HPDE6-E6E7 (cell line): Measurements from ENCODE around the gene KLRC2.
"Not testable (repeated sequence)": the region's sequence is repeated elsewhere in the genome, so short reads cannot be mapped to it uniquely, and the experiment has no call there.

Experiments used
- DNase-seq: peaks from one replicate; pipeline ENCODE4 v3.0.0; 2011; ENCODE audit warnings: missing footprints; ENCODE audit errors: extremely low spot score

The KLRC2 gene

GRCh38 chr12:10435816-10436215 lies at the start of gene KLRC2:
KLRC2 (minus strand) TSS chr12:10436010; CDS start chr12:10435986, 24 bp downstream.
- DNase-seq = not testable (repeated sequence)

DNA sequence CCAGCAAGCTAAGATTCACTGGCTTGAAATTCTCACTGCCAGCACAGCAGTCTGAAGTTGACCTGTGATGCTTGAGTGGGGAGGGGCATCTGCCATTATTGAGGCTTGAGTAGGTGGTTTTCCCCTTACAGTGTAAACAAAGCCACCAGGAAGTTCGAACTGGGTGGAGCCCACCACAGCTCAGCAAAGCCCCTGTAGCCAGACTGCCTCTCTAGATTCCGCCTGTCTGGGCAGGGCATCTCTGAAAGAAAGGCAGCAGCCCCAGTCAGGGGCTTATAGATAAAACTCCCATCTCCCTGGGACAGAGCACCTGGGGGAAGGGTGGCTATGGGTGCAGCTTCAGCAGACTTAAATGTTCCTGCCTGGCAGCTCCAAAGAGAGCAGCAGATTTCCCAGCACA lies 46.1 kb upstream of the KLRC2 start:
- DNase-seq = not testable (repeated sequence)

DNA sequence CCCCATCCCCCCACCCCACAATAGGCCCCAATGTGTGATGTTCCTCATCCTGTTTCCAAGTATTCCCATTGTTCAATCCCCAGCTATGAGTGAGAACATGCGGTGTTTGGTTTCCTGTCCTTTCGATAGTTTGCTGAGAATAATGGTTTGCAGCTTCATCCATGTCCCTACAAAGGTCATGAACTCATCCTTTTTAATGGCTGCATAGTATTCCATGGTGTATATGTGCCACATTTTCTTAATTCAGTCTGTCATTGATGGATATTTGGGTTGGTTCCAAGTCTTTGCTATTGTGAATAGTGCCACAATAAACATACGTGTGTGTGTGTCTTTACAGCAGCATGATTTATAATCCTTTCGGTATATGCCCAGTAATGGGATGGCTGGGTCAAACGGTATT lies 37.0 kb upstream of the KLRC2 start:
- not testable (repeated sequence) for DNase-seq

DNA sequence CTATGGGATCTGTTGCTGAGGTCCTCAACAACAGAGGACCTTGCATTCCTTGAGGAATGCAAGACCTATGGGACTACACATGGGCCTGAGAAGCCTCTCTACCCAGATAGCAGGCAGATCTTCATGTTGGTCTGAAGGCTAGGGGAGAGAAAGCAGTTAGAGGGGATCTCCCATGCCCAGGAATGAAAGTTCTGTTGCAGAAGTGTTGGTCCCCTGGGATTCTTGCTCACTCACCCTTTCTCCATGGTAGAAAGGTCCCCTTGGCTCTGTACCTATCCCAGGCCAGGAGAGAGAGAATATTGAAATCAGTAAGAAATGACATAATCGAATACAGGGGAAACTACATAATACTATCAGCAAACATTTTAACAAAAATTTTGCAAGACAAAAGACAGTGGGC lies 33.9 kb upstream of the KLRC2 start:
- no peak for DNase-seq

DNA sequence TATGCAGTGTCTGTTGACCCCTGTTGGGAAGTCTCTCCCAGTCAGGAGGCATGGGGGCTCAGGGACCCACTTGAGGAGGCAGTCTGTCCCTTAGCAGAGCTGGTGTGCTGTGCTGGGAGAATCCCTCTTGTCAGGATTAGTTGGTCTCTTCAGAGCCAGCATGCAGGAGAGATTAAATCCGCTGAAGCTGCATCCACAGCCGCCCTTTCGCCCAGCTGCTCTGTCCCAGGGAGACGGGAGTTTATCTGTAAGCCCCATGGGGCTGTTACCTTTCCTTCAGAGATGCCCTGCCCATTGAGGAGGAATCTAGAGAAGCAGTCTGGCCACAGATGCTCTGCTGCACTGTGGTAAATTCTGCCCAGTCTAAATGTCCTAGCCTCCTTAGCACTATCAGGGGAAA lies 30.5 kb upstream of the KLRC2 start:
- DNase-seq = no peak

DNA sequence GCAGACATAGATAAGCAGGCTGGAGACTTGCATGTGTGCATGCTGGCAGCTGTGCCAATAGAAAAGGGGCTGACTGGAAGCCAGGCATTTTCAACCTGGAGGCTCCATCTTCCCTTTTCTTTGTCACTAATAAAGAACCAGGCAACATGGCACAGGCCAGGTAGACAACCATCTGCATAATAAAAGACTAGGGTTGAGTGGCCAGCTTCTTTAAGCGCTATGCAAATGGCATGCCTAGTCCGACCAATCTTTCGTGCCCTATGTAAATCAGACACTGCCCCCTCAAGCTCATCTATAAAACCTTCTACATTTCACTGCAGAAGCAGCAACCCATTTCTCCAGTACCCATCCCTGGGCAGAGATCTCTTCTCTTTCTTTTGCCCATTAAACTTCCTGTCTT lies 21.9 kb upstream of the KLRC2 start:
- no peak for DNase-seq

DNA sequence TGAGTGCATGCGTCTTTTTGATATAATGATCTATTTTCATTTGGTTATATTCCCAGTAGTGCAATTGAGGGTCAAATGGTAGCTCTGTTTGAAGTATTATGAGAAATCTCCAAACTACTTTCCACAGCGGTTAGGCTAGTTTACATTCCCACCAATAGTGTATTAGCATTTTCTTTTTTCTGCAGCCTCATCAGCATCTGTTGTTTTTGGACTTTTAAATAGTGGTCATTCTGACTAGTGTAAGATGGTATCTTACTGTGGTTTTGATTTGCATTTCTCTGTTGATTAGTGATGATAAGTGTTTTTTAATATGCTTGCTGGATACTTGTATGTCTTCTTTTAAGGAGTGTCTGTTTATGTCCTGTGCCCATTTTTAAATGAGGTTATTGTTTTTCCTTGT lies 21.0 kb upstream of the KLRC2 start:
- no peak for DNase-seq

DNA sequence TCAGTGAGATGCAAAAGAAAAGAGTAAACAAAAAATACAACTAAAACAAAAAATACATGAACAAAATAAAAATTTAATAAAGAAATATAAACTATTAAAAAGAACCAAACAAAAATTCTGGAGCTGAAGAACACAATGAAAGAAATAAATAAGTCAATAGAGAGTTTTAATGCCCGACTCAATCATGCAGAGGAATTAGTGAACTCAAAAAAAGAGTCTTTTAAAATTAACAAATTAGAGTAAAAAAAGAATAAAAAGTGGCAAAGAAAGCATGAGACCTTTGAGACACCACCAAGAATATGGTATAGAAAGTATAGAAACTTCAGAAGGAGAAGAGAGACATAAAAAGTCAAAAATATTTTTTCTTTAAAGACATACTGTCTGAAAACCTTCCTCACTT lies 20.0 kb upstream of the KLRC2 start:
- no peak for DNase-seq

GRCh38 chr12:10454531-10454930 lies 18.7 kb upstream of the KLRC2 start:
- no peak for DNase-seq

DNA sequence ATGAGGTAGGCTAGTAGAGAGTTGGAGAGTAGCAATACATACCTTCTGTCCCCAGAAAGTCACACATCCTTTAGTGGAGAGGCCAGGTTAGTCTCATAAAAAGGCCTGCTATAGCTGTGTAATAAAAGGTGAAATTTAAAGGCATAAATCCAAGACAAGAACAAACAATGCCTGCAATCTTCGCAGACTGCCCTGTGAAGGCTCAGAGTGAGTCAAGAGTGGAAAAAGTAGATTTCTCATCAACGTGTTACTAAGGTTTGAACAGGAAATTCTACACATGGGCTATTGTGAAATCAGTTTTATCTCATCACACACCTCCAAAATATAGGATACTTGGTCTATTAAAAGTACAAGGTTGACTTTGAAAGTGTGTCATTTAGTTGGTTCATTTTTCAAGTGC lies 17.3 kb upstream of the KLRC2 start, which contains the start of gene KLRC1:
KLRC1 (minus strand) TSS at position 222 of the 400 bp plus-strand sequence. CDS start 2,221 bp downstream, outside the sequence.
- peak; percentile 37 for DNase-seq

- DNase-seq = no peak
These were observed 12.4 kb upstream of the KLRC2 start for GRCh38 chr12:10448236-10448635.

GRCh38 chr12:10446052-10446451 lies 10.2 kb upstream of the KLRC2 start:
- DNase-seq = not testable (repeated sequence)

DNA sequence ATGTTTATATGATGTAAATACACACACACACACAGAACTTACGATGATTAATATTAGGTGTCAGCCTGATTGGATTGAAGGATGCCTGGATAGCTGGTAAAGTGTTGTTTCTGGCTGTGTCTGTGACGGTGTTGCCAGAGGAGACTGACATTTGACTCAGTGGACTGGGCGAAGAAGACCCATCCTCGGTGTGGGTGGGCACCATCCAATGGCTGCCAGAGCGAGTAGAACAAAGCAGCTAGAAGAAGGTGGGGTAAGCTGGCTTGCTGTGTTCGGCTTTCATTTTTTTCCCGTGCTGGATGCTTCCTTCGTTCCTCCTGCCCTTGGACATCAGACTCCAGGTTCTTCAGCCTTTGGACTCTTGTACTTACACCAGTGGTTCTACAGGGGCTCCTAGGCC lies 5.3 kb upstream of the KLRC2 start:
- not testable (repeated sequence) for DNase-seq

DNA sequence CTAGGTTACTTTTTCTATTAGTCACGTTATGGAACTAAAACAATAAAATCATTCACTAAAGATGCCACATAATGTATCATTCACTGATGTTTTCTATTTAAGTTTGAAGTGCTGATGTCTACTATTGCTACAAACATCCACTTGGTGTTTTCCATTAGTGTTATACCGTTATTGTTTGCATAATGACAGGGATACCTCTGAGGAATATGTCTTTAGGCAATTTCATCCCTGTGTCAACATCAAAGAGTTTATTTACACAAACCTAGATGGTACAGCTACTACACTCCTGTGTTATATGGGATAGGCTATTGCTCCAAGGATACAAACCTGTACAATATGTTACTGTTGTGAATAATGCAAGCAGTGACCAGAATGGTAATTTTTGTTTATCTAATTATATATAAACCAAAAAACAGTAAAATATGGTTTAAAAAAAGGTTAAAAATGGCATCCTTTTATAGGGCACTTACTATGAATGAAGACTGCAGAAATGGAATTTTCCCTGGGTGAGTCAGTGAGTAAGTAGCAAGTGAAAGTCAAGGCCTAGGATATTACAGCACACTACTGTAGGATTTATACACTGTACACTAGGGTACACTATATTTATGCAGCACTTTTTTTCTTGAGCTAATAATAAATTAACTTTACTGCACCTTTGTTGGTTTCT lies 3.9 kb upstream of the KLRC2 start:
- not testable (repeated sequence) for DNase-seq

DNA sequence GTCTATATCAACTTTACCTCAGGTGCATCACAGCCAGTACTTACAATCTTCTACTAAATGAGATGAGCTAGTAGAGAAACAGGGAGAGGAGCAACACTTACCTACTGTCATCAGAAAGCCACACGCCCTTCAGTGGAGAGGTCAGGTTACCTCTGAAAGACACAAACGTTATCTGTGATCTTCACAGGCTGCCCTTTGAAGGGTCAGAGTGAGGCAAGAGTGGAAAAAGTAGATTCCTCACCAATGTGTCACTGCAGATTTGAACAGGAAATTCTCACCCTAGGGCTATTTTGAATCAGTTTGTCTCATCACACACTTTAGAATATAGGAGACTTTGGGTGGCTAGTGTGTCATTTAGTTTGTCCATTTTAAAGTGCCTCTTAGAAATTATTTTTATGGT lies 1.8 kb upstream of the KLRC2 start:
- DNase-seq = not testable (repeated sequence)

GRCh38 chr12:10430623-10431022 lies 5.2 kb downstream of the KLRC2 start:
- DNase-seq = not testable (repeated sequence)

- not testable (repeated sequence) for DNase-seq
These were observed 9.9 kb downstream of the KLRC2 start for GRCh38 chr12:10425938-10426337.

DNA sequence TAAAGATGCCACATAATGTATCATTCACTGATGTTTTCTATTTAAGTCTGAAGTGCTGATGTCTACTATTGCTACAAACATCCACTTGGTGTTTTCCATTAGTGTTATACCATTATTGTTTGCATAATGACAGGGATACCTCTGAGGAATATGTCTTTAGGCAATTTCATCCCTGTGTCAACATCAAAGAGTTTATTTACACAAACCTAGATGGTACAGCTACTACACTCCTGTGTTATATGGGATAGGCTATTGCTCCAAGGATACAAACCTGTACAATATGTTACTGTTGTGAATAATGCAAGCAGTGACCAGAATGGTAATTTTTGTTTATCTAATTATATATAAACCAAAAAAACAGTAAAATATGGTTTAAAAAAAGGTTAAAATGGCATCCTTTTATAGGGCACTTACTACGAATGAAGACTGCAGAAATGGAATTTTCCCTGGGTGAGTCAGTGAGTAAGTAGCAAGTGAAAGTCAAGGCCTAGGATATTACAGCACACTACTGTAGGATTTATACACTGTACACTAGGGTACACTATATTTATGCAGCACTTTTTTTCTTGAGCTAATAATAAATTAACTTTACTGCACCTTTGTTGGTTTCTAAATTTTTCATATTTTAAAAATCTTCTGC lies 11.4 kb downstream of the KLRC2 start:
- not testable (repeated sequence) for DNase-seq

- not testable (repeated sequence) for DNase-seq
These were observed 13.7 kb downstream of the KLRC2 start for GRCh38 chr12:10422159-10422558.

DNA sequence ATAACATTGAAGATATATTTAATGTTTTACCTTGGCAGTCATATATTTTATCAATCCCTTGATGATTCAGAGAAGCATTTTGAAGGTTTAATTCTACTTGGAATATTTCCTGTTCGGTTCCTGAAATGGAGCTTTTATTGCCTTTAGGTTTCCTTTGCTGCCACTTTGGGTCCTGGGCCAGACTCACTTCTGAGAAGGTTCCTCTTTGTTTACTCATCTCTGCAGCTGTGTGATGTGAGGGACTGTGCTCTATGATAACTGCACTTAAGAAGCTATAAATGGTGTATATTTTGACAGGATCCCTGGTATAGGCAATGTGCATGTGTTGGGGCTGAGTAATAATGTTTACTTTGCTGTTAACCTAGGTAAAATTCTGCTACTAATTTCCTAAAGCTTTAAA lies 15.5 kb downstream of the KLRC2 start, which contains the start of gene KLRC3:
KLRC3 (minus strand) TSS at position 262 of the 400 bp plus-strand sequence; CDS start at position 217, 45 bp downstream.
- not testable (repeated sequence) for DNase-seq

- no peak for DNase-seq
These were observed 26.4 kb downstream of the KLRC2 start, which contains the start of gene KLRC4 for GRCh38 chr12:10409392-10409791. KLRC4 (minus strand) TSS chr12:10409757; CDS start chr12:10409575, 182 bp downstream.

GRCh38 chr12:10408842-10409241 lies 27.0 kb downstream of the KLRC2 start:
- DNase-seq = no peak

GRCh38 chr12:10406725-10407124 lies 29.1 kb downstream of the KLRC2 start:
- DNase-seq = no peak
